Stimulated activated CD4-positive, alpha-beta T cell treated with anti-CD3 and anti-CD28 coated beads, TNF-alpha, amount 100 ng/mL, for 1 hour (primary cell): Measurements from ENCODE around the gene PDE4B.
"Not testable (repeated sequence)": the region's sequence is repeated elsewhere in the genome, so short reads cannot be mapped to it uniquely, and the experiment has no call there.

ENCODE experiments used
- DNase-seq, 3 donors: peaks; one replicate each; pipeline ENCODE4 v3.0.0-alpha.2; 2020; ENCODE audit warnings: low read depth in 3 of 3, low spot score in 1 of 3

PDE4B gene

DNA sequence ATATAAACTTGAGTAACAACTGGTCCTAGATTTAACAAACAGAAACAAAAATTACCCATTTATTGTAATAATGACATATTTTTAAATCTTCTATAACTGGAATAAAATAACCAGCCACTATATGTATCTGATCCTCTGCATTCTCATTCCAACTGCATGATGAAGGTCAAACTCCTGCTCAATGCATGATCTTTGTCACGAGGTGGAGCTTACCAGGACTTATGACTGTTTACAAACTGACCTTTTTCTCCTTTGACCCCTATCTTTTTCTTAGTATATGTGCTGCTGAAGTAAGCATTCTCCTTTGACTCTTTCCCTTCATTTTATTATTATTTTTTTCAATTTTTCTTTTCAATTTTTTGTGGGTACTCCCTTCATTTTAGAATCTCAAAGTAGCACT lies 252.2 kb downstream of the PDE4B start:
- no peak for DNase-seq

DNA sequence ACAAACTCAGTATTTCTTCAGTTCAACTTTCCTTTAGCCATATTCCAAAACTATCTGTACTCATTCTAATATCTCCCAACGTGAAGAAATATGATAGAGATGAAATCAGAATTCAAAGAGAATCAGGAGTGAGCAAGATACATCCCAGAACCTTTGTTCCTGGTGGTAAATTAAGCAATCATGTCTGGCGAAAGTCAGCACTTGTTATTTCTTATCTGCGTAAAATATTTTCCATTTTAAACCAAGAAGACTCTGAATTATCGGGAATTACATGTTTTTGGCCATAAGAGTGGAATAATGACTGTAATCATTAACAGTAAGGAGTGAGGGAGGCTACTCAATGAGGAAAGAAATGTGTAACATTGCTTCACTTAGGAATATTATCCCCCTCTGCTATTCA lies 253.7 kb downstream of the PDE4B start:
- DNase-seq: no peak

DNA sequence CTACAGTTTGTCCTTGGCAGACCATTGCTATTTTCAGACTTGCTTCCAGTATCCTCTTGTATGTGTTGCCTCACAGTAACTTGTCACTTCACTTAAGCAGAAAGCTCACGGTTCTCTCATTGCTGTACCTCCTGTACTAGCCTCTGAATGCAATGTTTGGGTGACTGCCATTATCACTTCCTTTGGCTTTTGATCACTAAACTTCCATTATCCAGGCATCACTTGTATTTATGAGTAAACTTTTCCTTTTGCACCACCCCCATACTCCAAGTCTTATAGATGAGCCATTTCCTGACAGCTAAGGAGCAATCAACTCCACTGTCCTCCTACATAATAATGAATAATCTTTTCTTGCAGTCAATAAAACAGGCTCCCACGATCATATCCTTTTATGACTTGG lies 255.3 kb downstream of the PDE4B start:
- no peak for DNase-seq

DNA sequence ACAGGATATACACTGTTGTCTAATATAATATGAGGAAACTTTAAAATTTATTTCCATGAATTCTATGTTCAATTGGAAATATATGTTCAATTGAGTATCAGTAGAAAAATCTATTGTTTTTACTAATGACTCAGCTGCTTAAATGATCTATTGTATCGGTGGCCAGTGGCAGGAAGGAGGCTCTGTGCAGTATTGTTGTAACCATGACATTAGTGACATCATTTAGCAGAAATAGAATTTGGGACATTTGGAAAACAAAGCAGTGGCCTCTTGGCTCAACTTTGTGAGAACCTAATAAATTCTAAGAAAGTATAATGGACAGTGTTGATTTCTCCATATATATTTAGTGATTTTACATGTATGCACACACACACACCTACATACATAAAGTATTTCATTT lies 257.4 kb downstream of the PDE4B start:
- no peak for DNase-seq

DNA sequence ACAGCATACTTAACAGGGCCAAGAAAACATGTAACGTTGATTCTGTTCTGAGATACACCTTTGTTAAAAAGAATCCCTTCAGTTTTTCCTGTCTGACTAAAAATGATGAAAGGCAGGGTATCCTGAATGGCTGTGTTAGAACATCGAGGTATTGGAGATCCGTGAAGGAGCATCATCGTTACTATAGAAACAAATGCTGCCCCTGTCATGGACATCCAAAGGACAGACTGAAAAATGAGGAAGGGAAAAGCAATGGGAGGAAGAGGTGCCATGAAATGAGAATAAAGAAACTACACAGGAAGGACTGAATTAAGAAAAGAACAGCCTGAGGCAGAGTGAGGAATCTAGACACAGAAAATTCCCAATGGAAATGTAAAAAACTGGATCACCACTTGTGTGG lies 257.9 kb downstream of the PDE4B start:
- DNase-seq: no peak

DNA sequence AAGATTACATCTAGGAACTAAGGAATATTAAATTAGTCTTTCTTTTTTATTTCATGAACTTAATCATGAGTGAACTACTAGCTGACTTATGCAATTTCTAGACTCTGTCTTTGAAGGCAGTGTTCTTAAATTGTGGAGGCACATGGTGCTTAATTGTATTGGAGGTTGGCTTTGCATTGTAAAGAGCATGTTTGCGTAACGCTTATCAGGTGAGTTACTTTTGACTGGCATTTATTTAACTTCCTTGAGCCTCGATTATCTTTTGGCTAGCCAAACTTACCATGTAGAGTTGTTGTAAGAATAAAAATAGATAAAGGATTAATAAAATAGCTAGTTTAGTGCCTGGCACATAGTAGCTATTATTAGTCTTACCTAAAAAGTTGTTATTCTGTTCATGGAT lies 262.4 kb downstream of the PDE4B start:
- no peak for DNase-seq

DNA sequence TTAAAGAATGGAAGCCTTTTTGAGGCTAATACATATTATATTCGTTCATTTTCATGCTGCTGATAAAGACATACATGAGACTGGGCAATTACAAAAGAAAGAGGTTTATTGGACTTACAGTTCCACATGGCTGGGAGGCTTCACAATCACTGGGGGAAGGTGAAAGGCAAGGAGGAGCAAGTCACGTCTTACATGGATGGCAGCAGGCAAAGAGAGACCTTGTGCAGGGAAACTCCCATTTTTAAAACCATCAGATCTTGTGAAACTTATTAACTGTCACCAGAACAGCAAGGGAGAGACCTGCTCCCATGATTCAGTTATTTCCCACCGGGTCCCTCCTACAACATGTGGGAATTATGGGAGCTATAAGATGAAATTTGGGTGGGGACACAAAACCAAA lies 264.8 kb downstream of the PDE4B start:
- DNase-seq: not testable (repeated sequence)

DNA sequence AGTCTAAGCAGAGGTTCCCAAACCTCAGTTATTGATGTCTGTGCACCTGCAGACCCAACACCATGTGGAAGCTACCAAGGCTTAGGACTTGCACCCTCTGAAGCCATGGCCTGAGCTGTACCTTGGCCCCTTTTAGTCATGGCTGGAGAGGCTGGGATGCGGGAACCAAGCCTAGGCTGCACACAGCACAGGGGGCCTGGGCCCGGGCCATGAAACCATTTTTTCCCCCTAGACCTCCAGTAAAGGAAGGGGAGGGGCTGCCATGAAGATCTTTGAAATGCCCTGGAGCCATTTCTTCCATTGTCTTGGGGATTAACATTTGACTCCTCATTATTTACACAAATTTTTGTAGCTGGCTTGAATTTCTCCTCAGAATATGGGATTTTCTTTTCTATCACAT lies 265.9 kb downstream of the PDE4B start:
- DNase-seq: no peak

DNA sequence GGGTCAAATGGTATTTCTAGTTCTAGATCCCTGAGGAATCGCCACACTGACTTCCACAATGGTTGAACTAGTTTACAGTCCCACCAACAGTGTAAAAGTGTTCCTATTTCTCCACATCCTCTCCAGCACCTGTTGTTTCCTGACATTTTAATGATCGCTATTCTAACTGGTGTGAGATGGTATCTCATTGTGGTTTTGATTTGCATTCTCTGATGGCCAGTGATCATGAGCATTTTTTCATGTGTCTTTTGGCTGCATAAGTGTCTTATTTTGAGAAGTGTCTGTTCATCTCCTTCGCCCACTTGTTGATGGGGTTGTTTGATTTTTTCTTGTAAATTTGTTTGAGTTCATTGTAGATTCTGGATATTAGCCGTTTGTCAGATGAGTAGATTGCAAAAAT lies 274.5 kb downstream of the PDE4B start:
- DNase-seq: not testable (repeated sequence)

DNA sequence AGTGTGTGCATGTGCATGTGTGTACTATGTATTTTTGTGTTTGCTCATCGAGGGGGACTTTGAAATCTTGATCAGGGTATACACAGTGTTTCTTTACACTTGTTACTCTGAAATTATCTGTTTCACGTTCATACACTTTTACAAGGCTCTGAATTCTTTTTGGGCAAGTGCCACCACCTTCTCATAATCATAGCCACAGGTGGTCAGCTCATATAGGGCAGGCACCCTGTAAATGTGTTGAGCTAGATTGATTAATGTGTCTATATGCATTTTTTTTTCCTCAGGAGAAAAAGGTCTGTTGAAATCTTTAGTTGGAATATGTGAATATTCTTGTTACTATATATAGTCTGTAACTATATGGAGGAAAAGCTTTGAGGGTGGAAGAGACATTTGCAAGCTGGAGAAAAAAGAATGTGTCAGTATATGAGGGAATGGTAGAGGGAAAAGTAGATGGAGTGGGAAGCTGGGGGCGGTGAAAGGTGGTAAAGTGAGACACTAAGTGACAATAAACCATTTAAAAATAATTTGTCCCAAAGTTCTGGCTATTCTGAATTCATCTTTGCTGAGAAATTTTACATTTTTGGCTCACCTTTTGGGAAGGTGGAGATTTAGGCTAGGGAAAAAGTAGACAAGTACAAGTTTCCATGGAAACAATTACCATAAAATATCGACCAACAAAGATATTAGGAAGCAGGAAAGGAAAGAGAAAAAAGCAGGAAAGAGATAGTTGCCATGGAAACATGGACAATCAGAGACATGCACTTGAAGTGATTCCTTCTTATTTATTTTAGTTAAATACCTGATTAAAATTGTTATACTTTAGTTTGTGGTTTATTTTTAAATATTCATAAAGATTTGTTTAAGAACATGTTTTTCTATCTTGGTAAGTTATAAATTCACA lies 277.5 kb downstream of the PDE4B start:
- no peak for DNase-seq

DNA sequence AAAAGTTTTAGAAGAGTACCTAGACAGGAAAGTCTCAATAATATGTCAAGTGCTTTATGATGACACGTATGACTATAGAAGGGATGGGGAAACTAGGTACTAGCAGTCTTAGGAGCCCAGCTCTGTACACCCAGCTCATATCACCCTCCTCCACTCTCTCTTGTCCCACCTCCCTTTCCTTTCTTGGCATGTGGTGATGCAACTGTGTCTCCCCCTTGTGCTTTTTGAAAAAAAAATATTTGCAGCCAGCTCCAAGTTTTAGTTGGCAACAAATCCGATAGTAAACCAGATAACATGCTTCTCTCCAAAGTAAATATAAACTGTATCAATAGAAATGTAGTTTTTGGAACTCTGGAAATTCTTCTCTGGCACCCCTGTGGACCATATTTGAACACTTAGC lies 280.7 kb downstream of the PDE4B start:
- DNase-seq: no peak

DNA sequence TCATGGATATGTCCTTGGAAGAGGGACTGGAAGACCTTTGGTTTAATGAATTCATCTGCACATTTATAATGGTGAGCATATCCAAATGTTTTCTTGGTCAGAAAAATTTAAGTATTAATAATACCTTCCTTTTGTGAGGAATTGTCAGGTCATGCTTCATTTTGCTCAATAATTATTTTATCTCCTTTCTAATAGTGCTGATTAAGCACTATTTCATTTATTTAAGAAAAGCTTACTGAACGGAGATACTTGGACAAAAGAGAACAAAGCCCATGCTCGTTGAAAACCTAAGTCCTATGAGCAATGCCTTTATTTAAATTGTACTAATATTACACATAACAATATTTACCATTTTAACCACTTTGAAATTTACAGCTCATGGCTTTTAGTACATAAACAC lies 281.5 kb downstream of the PDE4B start:
- DNase-seq: no peak

DNA sequence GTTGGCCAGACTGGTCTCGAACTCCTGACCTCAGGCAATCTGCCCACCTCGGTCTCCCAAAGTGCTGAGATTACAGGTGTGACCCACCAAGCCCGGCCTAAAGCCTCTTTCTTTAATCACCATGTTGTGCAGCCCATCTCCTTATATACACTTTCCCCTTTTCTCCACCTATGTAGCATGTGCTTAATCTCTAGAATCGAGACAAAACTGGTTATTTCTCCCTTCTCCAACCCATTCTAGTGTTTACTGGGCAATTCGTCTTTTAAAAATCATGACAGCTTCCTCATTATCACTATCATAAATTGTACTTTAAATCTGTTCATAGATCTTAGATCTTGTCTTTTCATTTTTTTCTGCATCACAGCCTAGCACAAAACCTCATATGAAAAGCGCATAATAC lies 285.7 kb downstream of the PDE4B start:
- DNase-seq: no peak

DNA sequence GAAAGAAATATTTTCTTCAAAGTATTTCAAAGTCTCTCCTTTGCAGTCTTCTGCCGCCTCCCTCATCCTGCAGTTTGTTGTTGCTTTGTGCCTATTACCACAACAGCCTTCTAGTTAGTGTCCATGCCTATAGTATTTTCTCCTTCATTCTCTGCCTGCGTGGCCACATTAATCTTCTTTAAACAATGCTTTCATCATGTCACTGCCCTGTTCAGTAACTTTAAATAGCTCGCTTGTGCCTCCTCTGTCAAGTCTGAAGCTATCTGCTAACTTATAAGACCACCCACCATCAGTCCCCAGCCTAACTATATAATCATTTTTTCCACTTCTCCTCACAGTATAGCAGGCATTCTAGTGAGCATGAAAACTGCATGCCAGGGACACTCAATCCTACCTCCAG lies 290.3 kb downstream of the PDE4B start:
- no peak for DNase-seq

DNA sequence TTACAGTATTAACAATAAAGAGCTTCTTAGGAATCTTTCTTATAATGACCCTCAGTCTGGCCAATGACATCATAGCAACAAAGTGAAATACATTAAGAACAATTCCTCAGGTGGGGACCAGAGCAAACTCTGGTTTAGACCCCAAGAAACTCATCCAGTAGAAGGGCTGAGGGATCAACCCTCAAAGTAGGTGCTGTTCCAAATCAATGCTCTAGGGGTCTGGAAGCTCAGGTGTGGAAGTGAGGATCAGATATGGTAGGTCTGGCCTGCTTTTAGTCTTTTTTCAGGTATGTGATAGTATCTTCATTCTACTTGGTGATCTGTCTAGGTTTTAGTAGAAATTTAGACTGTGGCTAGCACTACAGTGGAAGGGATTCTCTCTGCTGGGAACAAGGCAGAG lies 291.7 kb downstream of the PDE4B start:
- DNase-seq: no peak

DNA sequence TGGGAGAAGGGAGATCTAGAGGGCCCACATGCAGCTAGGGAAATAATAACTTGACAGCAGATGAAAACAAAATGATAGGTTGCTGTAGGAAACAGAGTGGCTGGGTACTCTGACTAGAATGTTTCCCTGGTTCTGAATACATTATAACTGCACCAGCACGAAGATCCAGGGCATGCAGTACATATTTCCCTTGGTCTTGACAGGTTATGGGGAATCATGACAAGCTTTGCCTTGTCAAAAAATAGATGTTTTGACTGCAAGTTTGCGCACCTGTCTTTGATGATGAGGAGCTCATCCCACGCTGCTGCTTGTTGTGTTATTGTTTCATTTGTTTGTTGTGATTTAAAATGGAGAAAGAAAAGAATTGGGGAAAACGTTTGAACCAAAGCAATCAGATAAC lies 292.9 kb downstream of the PDE4B start:
- no peak for DNase-seq

DNA sequence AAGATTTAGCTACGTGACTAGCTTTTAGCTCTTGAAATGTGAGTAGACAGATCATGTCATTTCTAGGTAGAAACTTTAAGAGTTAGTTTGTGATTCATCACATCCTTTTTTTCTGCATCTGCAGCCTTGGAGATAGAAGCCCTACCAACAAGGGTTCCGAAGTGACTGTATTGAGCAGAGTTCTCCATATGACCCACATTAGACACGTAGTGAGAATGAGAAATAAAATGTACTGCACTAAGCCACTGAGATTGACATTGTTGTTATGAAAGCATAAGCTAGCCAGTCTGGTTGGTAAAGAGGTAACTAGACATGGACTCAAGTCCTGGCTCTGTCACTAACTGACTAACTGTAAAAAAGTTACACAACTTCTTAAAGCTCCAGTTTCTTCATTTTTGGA lies 296.1 kb downstream of the PDE4B start:
- DNase-seq: no peak

DNA sequence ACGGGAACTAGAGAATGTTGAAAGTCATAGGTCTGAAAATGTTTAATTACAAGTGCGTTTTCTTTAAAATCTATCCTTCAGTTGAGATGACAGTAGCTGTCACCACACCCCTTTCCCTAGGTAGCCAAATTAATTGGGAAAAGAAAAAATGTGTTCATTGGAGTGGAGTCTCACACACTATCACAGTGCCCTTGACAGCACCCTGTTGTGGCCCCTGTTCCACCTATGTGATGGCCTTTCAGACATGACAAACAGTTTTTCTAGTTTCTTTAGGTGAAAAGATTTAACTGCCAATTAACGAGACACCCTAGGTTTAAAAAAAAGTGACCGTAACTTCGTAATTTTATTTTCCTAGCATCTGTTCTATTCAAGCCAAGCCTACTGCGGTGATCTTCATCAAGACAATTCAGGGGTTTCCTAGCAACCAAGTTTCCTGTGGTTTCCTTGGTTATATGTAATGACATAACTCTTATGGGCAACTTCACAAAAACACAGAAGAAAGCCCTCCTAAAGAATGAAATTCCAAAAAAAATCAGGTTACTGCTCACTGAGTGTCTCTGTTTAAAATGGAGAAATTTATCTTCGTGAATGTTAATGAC lies 298.3 kb downstream of the PDE4B start:
- no peak for DNase-seq

DNA sequence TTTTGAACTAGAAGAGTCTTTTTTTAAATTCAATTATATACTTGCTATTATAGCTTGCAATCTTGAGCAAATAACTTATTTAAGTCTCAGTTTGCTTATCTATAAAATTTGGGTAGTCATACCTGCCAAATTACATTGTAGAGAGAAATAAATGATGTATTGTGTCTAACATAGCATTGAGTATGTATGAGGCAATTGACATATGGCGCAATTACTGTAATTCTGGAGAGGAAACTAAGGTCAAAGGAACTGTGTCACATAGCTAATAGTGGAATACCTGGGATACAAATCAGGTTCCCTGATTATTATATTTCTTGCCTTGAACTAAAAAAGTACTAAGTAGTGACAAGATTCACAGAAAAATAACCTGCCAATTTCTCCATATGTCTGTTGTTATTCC lies 302.5 kb downstream of the PDE4B start:
- no peak for DNase-seq

DNA sequence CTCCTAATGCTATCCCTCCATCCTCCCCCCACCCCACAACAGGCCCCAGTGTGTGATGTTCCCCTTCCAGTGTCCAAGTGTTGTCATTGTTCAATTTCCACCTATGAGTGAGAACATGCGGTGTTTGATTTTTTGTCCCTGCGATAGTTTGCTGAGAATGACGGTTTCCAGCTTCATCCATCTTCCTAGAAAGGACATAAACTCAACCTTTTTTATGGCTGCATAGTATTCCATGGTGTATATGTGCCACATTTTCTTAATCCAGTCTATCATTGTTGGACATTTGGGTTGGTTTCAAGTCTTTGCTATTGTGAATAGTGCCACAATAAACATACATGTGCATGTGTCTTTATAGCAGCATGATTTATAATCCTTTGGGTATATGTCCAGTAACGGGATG lies 308.3 kb downstream of the PDE4B start:
- DNase-seq: not testable (repeated sequence)

DNA sequence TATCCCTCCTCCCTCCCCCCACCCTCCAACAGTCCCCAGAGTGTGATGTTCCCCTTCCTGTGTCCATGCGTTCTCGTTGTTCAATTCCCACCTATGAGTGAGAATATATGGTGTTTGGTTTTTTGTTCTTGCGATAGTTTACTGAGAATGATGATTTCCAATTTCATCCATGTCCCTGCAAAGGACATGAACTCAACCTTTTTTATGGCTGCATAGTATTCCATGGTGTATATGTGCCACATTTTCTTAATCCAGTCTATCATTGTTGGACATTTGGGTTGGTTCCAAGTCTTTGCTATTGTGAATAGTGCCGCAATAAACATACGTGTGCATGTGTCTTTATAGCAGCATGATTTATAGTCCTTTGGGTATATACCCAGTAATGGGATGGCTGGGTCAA lies 311.4 kb downstream of the PDE4B start:
- DNase-seq: not testable (repeated sequence)

DNA sequence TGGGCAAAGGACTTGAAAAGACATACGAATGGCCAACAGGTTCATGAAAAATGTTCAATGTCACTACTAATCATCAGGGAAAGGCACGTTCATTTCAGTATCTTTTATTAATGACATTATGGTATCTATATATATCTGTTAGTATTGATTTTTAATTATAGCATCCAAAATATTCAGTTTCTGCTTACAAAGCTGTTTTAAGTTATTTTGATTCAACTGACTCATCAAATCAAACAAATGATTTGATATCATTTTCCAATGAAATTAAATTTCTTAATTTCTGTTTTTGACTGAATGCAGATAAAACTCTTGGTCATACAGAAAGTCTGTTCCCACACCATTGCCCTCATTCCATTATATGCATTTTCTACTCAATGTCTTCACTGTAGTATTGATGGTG lies 315.9 kb downstream of the PDE4B start:
- no peak for DNase-seq
